Neural cell (in vitro differentiated cells): ENCODE measurements around the gene NTN5.

Experiments
- EZH2 ChIP-seq: fragments of 200-600, 300-800 bp; shearing (Covaris generic), sonication (generic); IDR thresholded peaks from 2 replicates; pipeline ENCODE4 v1.6.1; 2014; ENCODE audit warnings: antibody characterized with exemption, low read length, borderline replicate concordance, mild to moderate bottlenecking; ENCODE audit not compliant: insufficient read depth, poor library complexity, severe bottlenecking
- SMC3 ChIP-seq: fragments of 450-650 bp; conservative IDR thresholded peaks from 2 replicates; pipeline ENCODE4 v1.6.1; 2014; ENCODE audit warnings: antibody characterized with exemption, mild to moderate bottlenecking, moderate library complexity; ENCODE audit not compliant: poor library complexity
- TAF1 ChIP-seq: IDR thresholded peaks from 2 replicates; pipeline ENCODE4 v1.6.1; 2012; ENCODE audit warnings: low read depth
- TF ChIP-seq, protein P1 (sequence below): fragments of 450-650 bp; IDR thresholded peaks from 2 replicates; pipeline ENCODE4 v1.5.1; 2014; ENCODE audit warnings: antibody characterized with exemption, mild to moderate bottlenecking, moderate library complexity; ENCODE audit not compliant: poor library complexity, severe bottlenecking

DNA sequence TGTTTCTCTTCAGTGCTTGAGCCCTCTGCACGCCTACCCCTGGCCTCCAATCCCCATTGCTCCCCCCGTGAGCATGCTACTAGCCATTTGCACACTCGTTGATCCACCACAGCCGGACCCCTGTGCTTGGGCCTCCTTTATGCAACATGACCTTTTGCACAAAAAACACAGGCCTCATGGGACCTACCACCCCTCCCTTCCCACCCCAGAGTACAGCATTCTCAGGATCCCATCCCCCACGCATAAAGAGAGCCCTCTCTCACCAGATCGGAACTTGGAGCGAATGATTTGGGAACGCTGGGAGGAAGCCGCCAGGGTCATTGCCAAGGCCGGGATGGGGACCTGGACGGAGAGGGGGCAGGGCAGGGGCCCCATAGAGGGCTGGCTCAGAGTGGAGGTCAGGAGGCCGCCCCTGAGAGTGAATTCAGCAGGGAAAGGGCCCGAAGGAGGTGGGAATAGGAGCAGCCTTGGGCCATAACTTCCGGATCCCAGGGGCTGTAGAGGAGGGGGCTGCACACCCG, 46.0 kb upstream of the NTN5 start:
- TF ChIP-seq, protein P1, sequence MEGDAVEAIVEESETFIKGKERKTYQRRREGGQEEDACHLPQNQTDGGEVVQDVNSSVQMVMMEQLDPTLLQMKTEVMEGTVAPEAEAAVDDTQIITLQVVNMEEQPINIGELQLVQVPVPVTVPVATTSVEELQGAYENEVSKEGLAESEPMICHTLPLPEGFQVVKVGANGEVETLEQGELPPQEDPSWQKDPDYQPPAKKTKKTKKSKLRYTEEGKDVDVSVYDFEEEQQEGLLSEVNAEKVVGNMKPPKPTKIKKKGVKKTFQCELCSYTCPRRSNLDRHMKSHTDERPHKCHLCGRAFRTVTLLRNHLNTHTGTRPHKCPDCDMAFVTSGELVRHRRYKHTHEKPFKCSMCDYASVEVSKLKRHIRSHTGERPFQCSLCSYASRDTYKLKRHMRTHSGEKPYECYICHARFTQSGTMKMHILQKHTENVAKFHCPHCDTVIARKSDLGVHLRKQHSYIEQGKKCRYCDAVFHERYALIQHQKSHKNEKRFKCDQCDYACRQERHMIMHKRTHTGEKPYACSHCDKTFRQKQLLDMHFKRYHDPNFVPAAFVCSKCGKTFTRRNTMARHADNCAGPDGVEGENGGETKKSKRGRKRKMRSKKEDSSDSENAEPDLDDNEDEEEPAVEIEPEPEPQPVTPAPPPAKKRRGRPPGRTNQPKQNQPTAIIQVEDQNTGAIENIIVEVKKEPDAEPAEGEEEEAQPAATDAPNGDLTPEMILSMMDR: no peak
- TF ChIP-seq EZH2 (no peak), SMC3 (no peak), TAF1 (no peak)
